SU-DHL-6 (cell line): ENCODE results near the gene CASP14.
"Not testable (repeated sequence)": the region's sequence is repeated elsewhere in the genome, so short reads cannot be mapped to it uniquely, and the experiment has no call there.

Experiments used
- H2AFZ ChIP-seq: fragments of 200-600 bp; sonication (generic); 2 replicates; pipeline ENCODE4 v1.6.1; 2014; ENCODE audit warnings: low read depth, mild to moderate bottlenecking, moderate library complexity, mixed read lengths, antibody characterized with exemption, low read length; ENCODE audit not compliant: severe bottlenecking
- H3F3A ChIP-seq: fragments of 200-600 bp; shearing (Covaris generic); 2 replicates; pipeline ENCODE4 v1.6.0; 2016; ENCODE audit warnings: antibody characterized with exemption, mild to moderate bottlenecking; ENCODE audit not compliant: insufficient read depth
- H3K27ac ChIP-seq: fragments of 200-600 bp; sonication (generic); 2 replicates; pipeline ENCODE4 v1.5.1; 2016; ENCODE audit warnings: low read depth, mild to moderate bottlenecking, low read length, moderate library complexity, mixed read lengths
- H3K27me3 ChIP-seq: fragments of 200-600 bp; sonication (generic), shearing (Covaris generic); 2 replicates; pipeline ENCODE4 v1.6.0; 2014; ENCODE audit warnings: mild to moderate bottlenecking, low read length
- H3K36me3 ChIP-seq: fragments of 200-600 bp; sonication (generic); 2 replicates; pipeline ENCODE4 v1.6.1; 2014; ENCODE audit warnings: mild to moderate bottlenecking, low read length, mixed read lengths
- H3K4me2 ChIP-seq: fragments of 300-600, 200-600 bp; shearing (Covaris generic), sonication (generic); 2 replicates; pipeline ENCODE4 v1.6.0; 2014; ENCODE audit warnings: low read length, low read depth, mild to moderate bottlenecking; ENCODE audit not compliant: poor library complexity, severe bottlenecking
- H3K4me3 ChIP-seq: fragments of 200-600 bp; sonication (generic); 2 replicates; pipeline ENCODE4 v1.5.1; 2014; ENCODE audit warnings: antibody characterized with exemption, low read length, mild to moderate bottlenecking, mixed read lengths; ENCODE audit not compliant: insufficient read depth, poor library complexity, severe bottlenecking
- H3K79me2 ChIP-seq: fragments of 200-600 bp; sonication (generic); 2 replicates; pipeline ENCODE4 v1.6.1; 2014; ENCODE audit warnings: mild to moderate bottlenecking, low read length, moderate library complexity; ENCODE audit not compliant: insufficient read depth
- H3K9ac ChIP-seq: fragments of 200-600 bp; sonication (generic); 2 replicates; pipeline ENCODE4 v1.7.0; 2014; ENCODE audit warnings: mild to moderate bottlenecking, low read length
- H3K9me2 ChIP-seq: fragments of 200-600 bp; sonication (generic); replicated peaks from 2 replicates; pipeline ENCODE4 v1.6.1; 2014; ENCODE audit warnings: low read length; ENCODE audit not compliant: insufficient read depth
- H3K9me3 ChIP-seq: fragments of 200-600 bp; sonication (generic); 2 replicates; pipeline ENCODE4 v1.6.1; 2014; ENCODE audit warnings: low read length, mixed read lengths; ENCODE audit not compliant: insufficient read depth
- H4K20me1 ChIP-seq: fragments of 200-600 bp; sonication (generic); 2 replicates; pipeline ENCODE4 v1.6.1; 2014; ENCODE audit warnings: low read depth, mild to moderate bottlenecking, antibody characterized with exemption, low read length, moderate library complexity, mixed read lengths
- CTCF ChIP-seq: fragments of 200-600 bp; sonication (generic); IDR thresholded peaks from one replicate; pipeline ENCODE4 v1.5.1; 2017; ENCODE audit warnings: antibody characterized with exemption, mild to moderate bottlenecking, low read length, moderate library complexity; ENCODE audit not compliant: insufficient read depth, poor library complexity, severe bottlenecking
- EZH2phosphoT487 ChIP-seq: fragments of 200-600 bp; sonication (generic), shearing (Covaris generic); conservative IDR thresholded peaks from 2 replicates; pipeline ENCODE4 v1.6.1; 2018; ENCODE audit warnings: mild to moderate bottlenecking, antibody characterized with exemption, low read length, moderate library complexity, mixed read lengths

The CASP14 gene

GRCh38 chr19:15075806-15076205, 26.5 kb downstream of the CASP14 start:
- H3K9me2 ChIP-seq, result no peaks in the 10 kb centered on the region
- H3K36me3 ChIP-seq, result no peaks in the 10 kb centered on the region
- no peaks in the 10 kb centered on the region for H3K79me2 ChIP-seq
- H3F3A ChIP-seq, result no peaks in the 10 kb centered on the region
- no peak overlapping the region for H3K27ac ChIP-seq
- H3K9ac ChIP-seq, result no peak overlapping the region
- TF ChIP-seq EZH2phosphoT487 (no peak), CTCF (no peak)
- no peaks in the 10 kb centered on the region for H3K9me3 ChIP-seq
- no peaks in the 10 kb centered on the region for H3K27me3 ChIP-seq
- no peak overlapping the region for H2AFZ ChIP-seq
- H3K4me2 ChIP-seq, result no peak overlapping the region
- H4K20me1 ChIP-seq, result no peaks in the 10 kb centered on the region
- H3K4me3 ChIP-seq, result no peak overlapping the region

- H3K4me3 ChIP-seq, H3K4me2 ChIP-seq, H3K9me3 ChIP-seq, H3K36me3 ChIP-seq, H4K20me1 ChIP-seq, H3F3A ChIP-seq, H2AFZ ChIP-seq, H3K27me3 ChIP-seq, H3K9ac ChIP-seq, H3K9me2 ChIP-seq, H3K79me2 ChIP-seq, H3K27ac ChIP-seq: not testable (repeated sequence)
Observed at GRCh38 chr19:15080002-15080401, 30.7 kb downstream of the CASP14 start.

- Histone ChIP-seq H4K20me1 (no peaks in the 10 kb centered on the region), H3K36me3 (no peaks in the 10 kb centered on the region), H3K9ac (no peak within 1 kb of the TSS), H3K27me3 (no peaks in the 10 kb centered on the region), H2AFZ (no peak within 1 kb of the TSS), H3K4me2 (no peak within 1 kb of the TSS), H3K9me2 (no peaks in the 10 kb centered on the region), H3K4me3 (no peak within 1 kb of the TSS), H3K9me3 (no peaks in the 10 kb centered on the region), H3F3A (no peaks in the 10 kb centered on the region), H3K27ac (no peak within 1 kb of the TSS), H3K79me2 (no peaks in the 10 kb centered on the region)
- TF ChIP-seq EZH2phosphoT487 (no peak), CTCF (no peak)
Observed at GRCh38 chr19:15081911-15082310, 32.6 kb downstream of the CASP14 start, which contains the start of gene OR1I1. Gene OR1I1, plus strand, starts transcription at chr19:15082211. Its CDS starts 4,855 bp downstream, at chr19:15087066.

- TF ChIP-seq EZH2phosphoT487 (no peak), CTCF (no peak)
- H2AFZ ChIP-seq, result no peak overlapping the region
- H3K27ac ChIP-seq, result no peak overlapping the region
- no peak overlapping the region for H3K4me3 ChIP-seq
- no peaks in the 10 kb centered on the region for H4K20me1 ChIP-seq
- H3K9ac ChIP-seq, result no peak overlapping the region
- no peaks in the 10 kb centered on the region for H3K79me2 ChIP-seq
- H3K9me2 ChIP-seq, result no peaks in the 10 kb centered on the region
- H3K9me3 ChIP-seq, result no peaks in the 10 kb centered on the region
- no peaks in the 10 kb centered on the region for H3F3A ChIP-seq
- H3K4me2 ChIP-seq, result no peak overlapping the region
- no peaks in the 10 kb centered on the region for H3K36me3 ChIP-seq
- no peaks in the 10 kb centered on the region for H3K27me3 ChIP-seq
Observed at GRCh38 chr19:15087182-15087581, 37.9 kb downstream of the CASP14 start.
